ENCODE results near the gene TYR.
"Not testable (repeated sequence)": the region's sequence is repeated elsewhere in the genome, so short reads cannot be mapped to it uniquely, and the experiment has no call there.

TYR gene

GRCh38 chr11:89273220-89273619 lies 95.5 kb downstream of the TYR start:
- not testable (repeated sequence) for DNase-seq

- no peak for DNase-seq
Measured at GRCh38 chr11:89275966-89276365, 98.3 kb downstream of the TYR start.

GRCh38 chr11:89279176-89279575 lies 101.5 kb downstream of the TYR start:
- no peak for DNase-seq

- not testable (repeated sequence) for DNase-seq
Measured at GRCh38 chr11:89281032-89281677, 103.5 kb downstream of the TYR start.

- DNase-seq: not testable (repeated sequence)
Measured at GRCh38 chr11:89286601-89287000, 108.9 kb downstream of the TYR start.

GRCh38 chr11:89288004-89288403 lies 110.3 kb downstream of the TYR start:
- DNase-seq: not testable (repeated sequence)

GRCh38 chr11:89293965-89294679 lies 116.4 kb downstream of the TYR start:
- no peak for DNase-seq

- not testable (repeated sequence) for DNase-seq
Measured at GRCh38 chr11:89295023-89295422, 117.3 kb downstream of the TYR start.

- not testable (repeated sequence) for DNase-seq
Measured at GRCh38 chr11:89303029-89303428, 125.4 kb downstream of the TYR start.

- DNase-seq: not testable (repeated sequence)
Measured at GRCh38 chr11:89308272-89308671, 130.6 kb downstream of the TYR start.

- DNase-seq: not testable (repeated sequence)
Measured at GRCh38 chr11:89309321-89309985, 131.8 kb downstream of the TYR start.

- DNase-seq: not testable (repeated sequence)
Measured at GRCh38 chr11:89310607-89311006, 132.9 kb downstream of the TYR start.

- no peak for DNase-seq
Measured at GRCh38 chr11:89321401-89321800, 143.7 kb downstream of the TYR start.

- DNase-seq: no peak
Measured at GRCh38 chr11:89327885-89328284, 150.2 kb downstream of the TYR start.

GRCh38 chr11:89331940-89332339 lies 154.3 kb downstream of the TYR start:
- DNase-seq: not testable (repeated sequence)

- not testable (repeated sequence) for DNase-seq
Measured at GRCh38 chr11:89333704-89334103, 156.0 kb downstream of the TYR start.

GRCh38 chr11:89337100-89337650 lies 159.5 kb downstream of the TYR start:
- not testable (repeated sequence) for DNase-seq

GRCh38 chr11:89338073-89338472 lies 160.4 kb downstream of the TYR start:
- DNase-seq: not testable (repeated sequence)

- not testable (repeated sequence) for DNase-seq
Measured at GRCh38 chr11:89340450-89340849, 162.8 kb downstream of the TYR start.

GRCh38 chr11:89342880-89343572 lies 165.4 kb downstream of the TYR start:
- DNase-seq: not testable (repeated sequence)
